Stomach (tissue), 4 donors: ENCODE results near the gene RDH5.

ENCODE experiments used
- EP300 ChIP-seq: sonication (generic); formaldehyde crosslinking; IDR thresholded peaks from one replicate; pipeline ENCODE4 v1.6.1; 2017; ENCODE audit warnings: antibody characterized with exemption
- TF ChIP-seq, protein P1 (sequence below), 7 experiments: fragments of 450-650 bp in 4 of 7; fragments of 200-600 bp in 3 of 7; sonication (generic) in 3 of 7; IDR thresholded peaks; one replicate each; pipeline ENCODE4 v1.5.1; 2016 to 2019; ENCODE audit warnings: antibody characterized with exemption in 7 of 7, control low read depth in 2 of 7, mild to moderate bottlenecking in 1 of 7

DNA sequence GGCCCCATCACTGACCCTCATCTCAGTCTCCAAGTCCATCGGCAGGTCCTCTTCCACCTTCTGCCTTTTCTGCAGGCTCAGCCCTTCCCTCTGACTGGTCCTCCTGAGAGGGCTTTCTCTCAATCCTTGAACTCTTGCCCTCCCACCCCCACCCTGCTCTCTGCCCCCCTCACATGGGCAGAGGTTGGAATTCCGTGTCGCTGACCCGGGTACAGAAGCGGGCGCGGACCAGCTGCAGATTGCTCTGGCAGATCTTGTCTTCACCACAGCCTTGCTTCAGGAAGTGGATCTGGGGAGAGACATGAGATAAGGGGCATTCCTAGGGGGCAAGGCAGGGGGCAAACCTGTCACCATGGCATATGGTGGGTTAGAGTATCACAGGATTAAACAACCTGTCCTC, 24.8 kb upstream of the RDH5 start:
- TF ChIP-seq, protein P1, sequence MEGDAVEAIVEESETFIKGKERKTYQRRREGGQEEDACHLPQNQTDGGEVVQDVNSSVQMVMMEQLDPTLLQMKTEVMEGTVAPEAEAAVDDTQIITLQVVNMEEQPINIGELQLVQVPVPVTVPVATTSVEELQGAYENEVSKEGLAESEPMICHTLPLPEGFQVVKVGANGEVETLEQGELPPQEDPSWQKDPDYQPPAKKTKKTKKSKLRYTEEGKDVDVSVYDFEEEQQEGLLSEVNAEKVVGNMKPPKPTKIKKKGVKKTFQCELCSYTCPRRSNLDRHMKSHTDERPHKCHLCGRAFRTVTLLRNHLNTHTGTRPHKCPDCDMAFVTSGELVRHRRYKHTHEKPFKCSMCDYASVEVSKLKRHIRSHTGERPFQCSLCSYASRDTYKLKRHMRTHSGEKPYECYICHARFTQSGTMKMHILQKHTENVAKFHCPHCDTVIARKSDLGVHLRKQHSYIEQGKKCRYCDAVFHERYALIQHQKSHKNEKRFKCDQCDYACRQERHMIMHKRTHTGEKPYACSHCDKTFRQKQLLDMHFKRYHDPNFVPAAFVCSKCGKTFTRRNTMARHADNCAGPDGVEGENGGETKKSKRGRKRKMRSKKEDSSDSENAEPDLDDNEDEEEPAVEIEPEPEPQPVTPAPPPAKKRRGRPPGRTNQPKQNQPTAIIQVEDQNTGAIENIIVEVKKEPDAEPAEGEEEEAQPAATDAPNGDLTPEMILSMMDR (IDR thresholded peaks at IDR 0.05): no peak
- no peak for TF ChIP-seq EP300
